Glutamatergic neuron (in vitro differentiated cells): ENCODE measurements around the gene VWC2L. TPM values are rescaled to one million over a fixed set of nuclear protein-coding genes. Genes with fewer than 3 reads are reported as not detected.

ENCODE experiments used
- DNase-seq: peaks from one replicate; pipeline ENCODE4 v3.0.0; 2022
- H3K27ac Mint-ChIP-seq: one replicate; pipeline ENCODE4 v1.8.0; 2020; ENCODE audit warnings: mild to moderate bottlenecking, mixed read lengths, inconsistent platforms; ENCODE audit not compliant: unreplicated experiment
- H3K27me3 Mint-ChIP-seq: one replicate; pipeline ENCODE4 v1.8.0; 2020; ENCODE audit warnings: mild to moderate bottlenecking, moderate library complexity, mixed read lengths, inconsistent platforms; ENCODE audit not compliant: unreplicated experiment
- H3K36me3 Mint-ChIP-seq: one replicate; pipeline ENCODE4 v1.8.0; 2020; ENCODE audit warnings: mild to moderate bottlenecking, mixed read lengths, inconsistent platforms; ENCODE audit not compliant: unreplicated experiment
- H3K4me1 Mint-ChIP-seq: one replicate; pipeline ENCODE4 v1.8.0; 2020; ENCODE audit warnings: mild to moderate bottlenecking, low read depth, mixed read lengths, inconsistent platforms; ENCODE audit not compliant: unreplicated experiment
- H3K4me3 Mint-ChIP-seq: one replicate; pipeline ENCODE4 v1.8.0; 2020; ENCODE audit warnings: mild to moderate bottlenecking, mixed read lengths, inconsistent platforms; ENCODE audit not compliant: unreplicated experiment
- H3K9me3 Mint-ChIP-seq: one replicate; pipeline ENCODE4 v1.8.0; 2020; ENCODE audit warnings: mild to moderate bottlenecking, moderate library complexity, mixed read lengths, inconsistent platforms; ENCODE audit not compliant: unreplicated experiment
- total RNA-seq: library from RNA; stranded (reverse); fragmentation: NEBNext Ultra II Directional; extraction: Animal tissue kit (Norgen Biotek cat#: 25700); gene quantifications from one replicate; pipeline ENCODE4 v1.2.1, GENCODE V29; 2021; ENCODE audit not compliant: unreplicated experiment
- TF ChIP-seq, protein P1 (sequence below): fragments of 200-600 bp; sonication (generic); IDR thresholded peaks from one replicate; pipeline ENCODE4 v1.5.0; 2021; ENCODE audit not compliant: partially characterized antibody, unreplicated experiment

VWC2L gene
- total RNA-seq, 1 donor from 2014 or later, result 0.15 TPM

DNA sequence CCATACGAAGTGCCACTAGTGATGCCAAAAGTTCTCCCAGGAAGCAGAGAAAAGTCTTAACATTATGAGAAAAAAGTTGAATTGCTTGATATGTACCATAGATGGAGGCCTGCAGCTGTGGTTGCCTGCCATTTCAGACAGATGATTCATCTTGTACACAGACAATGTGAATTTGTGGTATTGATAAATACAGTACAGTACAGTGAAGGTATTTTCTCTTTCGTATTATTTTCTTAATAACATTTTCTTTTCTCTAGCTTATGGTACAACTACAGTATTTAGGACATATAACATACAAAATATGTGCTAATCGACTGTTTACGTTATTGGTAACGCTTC lies 33.6 kb upstream of the VWC2L start:
- DNase-seq, result no peak
- H3K4me3 Mint-ChIP-seq, result no peak overlapping the region
- H3K27ac Mint-ChIP-seq, result no peak overlapping the region
- peaks cover 8% of the 10 kb centered on the region for H3K4me1 Mint-ChIP-seq
- no peaks in the 10 kb centered on the region for H3K36me3 Mint-ChIP-seq
- no peaks in the 10 kb centered on the region for H3K9me3 Mint-ChIP-seq
- peaks cover 2% of the 10 kb centered on the region for H3K27me3 Mint-ChIP-seq
- TF ChIP-seq, protein P1, sequence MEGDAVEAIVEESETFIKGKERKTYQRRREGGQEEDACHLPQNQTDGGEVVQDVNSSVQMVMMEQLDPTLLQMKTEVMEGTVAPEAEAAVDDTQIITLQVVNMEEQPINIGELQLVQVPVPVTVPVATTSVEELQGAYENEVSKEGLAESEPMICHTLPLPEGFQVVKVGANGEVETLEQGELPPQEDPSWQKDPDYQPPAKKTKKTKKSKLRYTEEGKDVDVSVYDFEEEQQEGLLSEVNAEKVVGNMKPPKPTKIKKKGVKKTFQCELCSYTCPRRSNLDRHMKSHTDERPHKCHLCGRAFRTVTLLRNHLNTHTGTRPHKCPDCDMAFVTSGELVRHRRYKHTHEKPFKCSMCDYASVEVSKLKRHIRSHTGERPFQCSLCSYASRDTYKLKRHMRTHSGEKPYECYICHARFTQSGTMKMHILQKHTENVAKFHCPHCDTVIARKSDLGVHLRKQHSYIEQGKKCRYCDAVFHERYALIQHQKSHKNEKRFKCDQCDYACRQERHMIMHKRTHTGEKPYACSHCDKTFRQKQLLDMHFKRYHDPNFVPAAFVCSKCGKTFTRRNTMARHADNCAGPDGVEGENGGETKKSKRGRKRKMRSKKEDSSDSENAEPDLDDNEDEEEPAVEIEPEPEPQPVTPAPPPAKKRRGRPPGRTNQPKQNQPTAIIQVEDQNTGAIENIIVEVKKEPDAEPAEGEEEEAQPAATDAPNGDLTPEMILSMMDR, result no peak

DNA sequence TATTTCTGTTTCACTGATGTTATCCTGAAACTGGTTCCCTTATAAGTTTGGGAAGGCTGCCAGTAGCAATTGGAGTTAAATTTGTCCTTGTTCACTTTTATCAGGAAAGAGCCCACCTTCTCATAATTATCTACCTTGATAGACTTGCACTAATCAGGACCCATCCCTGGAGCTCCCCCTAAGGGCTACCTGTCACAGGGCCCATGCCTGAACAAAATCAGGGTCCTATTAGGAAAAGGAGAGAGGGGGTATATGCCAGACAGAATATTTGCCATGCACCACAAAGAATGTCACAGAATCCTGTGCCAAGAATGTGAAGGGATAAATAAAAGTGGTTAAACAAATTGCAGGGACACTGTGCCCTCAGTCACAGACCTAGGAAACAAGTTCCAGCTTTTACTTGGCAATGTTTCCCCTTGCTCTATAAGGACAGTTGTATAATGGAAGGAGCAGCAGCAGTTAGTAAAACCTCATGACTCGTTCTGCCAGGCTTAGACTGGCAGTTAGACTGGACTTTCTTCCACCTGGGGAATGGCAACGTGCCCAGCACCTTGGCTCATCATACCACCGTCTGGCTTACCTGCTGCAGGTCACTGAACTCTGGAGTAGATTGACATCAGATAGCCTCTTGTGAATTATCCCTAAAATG lies 32.3 kb upstream of the VWC2L start:
- Mint-ChIP-seq H3K9me3 (no peaks in the 10 kb centered on the region), H3K27ac (no peak overlapping the region), H3K4me1 (peaks cover 8% of the 10 kb centered on the region), H3K27me3 (peaks cover 2% of the 10 kb centered on the region), H3K4me3 (no peak overlapping the region), H3K36me3 (no peaks in the 10 kb centered on the region)
- TF ChIP-seq, protein P1, result no peak
- DNase-seq, result no peak

DNA sequence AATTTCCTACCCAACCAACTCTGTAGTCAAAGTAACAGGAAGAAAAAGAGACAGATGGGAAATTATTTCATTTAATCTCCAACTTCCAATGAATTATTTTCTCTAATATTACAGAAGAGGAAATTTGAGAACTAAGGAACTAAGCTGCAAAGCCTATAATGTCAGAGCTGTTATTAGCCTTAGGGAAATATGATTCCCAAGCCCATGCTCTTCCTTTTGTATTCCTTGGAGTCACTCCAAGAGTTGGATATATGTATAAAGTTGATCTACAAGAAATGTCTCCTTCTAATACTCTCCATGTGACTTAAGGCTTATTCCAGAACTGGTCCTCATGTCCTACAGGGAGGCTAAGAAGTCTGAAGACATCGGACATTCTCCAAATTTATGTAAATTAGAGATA lies 31.6 kb upstream of the VWC2L start:
- no peak overlapping the region for H3K27ac Mint-ChIP-seq
- DNase-seq, result no peak
- no peaks in the 10 kb centered on the region for H3K36me3 Mint-ChIP-seq
- no peaks in the 10 kb centered on the region for H3K9me3 Mint-ChIP-seq
- no peak overlapping the region for H3K4me3 Mint-ChIP-seq
- TF ChIP-seq, protein P1, result no peak
- peaks cover 2% of the 10 kb centered on the region for H3K27me3 Mint-ChIP-seq
- H3K4me1 Mint-ChIP-seq, result peaks cover 8% of the 10 kb centered on the region

DNA sequence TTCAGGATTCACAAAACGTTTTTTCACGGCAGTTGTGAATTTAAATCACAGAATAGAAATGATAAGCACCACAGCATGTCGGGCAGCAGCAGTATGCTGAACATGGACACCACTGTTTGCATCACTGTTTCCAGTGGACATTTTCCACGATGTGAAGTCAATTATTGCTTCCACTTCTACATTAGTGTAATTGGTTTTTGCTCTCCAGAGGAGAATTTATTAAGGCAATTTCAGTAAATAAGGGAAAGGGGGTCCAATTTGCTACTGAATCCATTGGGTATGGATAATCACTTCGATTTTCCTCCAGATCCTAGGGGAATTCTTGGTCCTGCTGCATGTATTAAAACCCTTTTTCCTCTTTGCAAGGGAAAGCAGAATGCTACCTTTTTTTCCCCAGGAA lies 30.2 kb upstream of the VWC2L start:
- H3K36me3 Mint-ChIP-seq, result no peaks in the 10 kb centered on the region
- H3K4me1 Mint-ChIP-seq, result peaks cover 12% of the 10 kb centered on the region
- no peaks in the 10 kb centered on the region for H3K9me3 Mint-ChIP-seq
- DNase-seq, result no peak
- TF ChIP-seq, protein P1, result no peak
- H3K27me3 Mint-ChIP-seq, result peaks cover 2% of the 10 kb centered on the region
- H3K4me3 Mint-ChIP-seq, result no peak overlapping the region
- no peak overlapping the region for H3K27ac Mint-ChIP-seq

DNA sequence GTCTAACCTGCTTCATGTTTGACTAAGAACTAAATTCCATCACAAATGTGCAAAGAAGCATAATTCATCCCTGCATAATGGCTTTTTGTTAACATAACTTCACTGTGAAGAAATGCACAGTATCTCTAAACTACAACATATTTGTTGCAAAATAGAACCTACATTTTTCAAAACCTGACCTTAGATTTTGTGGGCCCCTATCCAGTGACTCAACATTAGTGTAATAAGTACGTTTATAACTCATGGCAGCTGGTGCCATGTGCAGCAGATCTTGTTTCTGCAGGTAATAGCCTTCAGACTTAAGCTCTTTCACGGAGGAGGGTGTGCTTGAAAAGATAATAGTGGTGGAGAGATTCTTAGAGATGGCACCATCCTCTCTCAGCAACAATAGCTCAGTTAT lies 28.6 kb upstream of the VWC2L start:
- H3K4me1 Mint-ChIP-seq, result peaks cover 12% of the 10 kb centered on the region
- DNase-seq, result no peak
- no peaks in the 10 kb centered on the region for H3K9me3 Mint-ChIP-seq
- no peak overlapping the region for H3K4me3 Mint-ChIP-seq
- H3K27ac Mint-ChIP-seq, result no peak overlapping the region
- TF ChIP-seq, protein P1, result no peak
- H3K36me3 Mint-ChIP-seq, result no peaks in the 10 kb centered on the region
- peaks cover 2% of the 10 kb centered on the region for H3K27me3 Mint-ChIP-seq
